ENCODE data around the gene TNNT1. TPM values are rescaled to one million over a fixed set of nuclear protein-coding genes. Genes with fewer than 3 reads are reported as not detected.

TNNT1 gene
- total and polyA plus RNA-seq, 2 donors (not counting 3 experiments of a cell fraction or from before 2014, with no cell fraction given): 0.22 to 0.51 TPM

DNA sequence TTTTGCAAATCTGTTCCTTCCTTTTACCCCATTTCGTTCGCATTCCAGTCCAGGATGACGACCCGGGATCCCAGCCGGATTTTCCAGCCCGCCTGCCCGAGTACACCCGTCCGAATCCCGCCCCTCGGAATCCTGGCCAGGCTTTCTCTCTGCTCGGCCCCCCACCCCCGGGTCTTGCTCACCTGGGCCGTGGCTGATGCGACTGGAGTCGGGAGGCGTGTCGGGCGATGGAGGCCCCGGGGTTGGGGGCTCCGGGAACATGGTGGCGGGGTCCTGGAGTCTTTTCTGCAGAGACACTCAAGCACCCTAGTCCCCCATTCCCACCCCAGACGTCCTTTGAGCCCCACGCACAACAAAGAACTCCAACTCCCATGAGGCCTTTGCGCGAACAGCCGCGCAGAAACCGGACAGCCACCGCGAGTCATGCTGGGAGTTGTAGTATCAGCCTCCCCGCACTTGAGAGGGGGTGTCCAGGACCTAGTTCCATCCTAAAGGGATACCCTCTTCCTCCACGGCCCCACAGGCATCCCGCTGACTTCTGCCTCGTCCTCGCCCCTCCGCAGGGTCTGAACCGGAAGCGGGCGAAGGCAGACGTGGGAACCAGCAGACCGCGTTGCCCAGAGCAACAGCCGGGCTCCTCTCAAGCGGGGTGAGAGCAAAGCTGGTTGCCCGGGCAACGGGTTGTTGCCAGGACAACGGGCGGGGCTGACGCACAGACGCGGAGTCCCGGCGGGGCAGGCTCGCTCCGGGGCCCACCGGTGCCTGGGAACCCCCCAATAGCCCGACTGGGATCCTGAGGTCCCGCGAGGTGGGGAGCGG lies 30.0 kb upstream of the TNNT1 start:
- no peak overlapping the region for H3K9ac ChIP-seq (replicated peaks; ENCODE audit: extremely low read depth, insufficient read depth, low read length)
- no peaks in the 10 kb centered on the region for H4K20me1 ChIP-seq (replicated peaks; ENCODE audit: control insufficient read depth, extremely low read depth, insufficient read depth, low read length)
- no peak overlapping the region for H3K4me3 ChIP-seq (replicated peaks in 1 of 3; ENCODE audit: insufficient read depth in 1 of 3, low read depth in 1 of 3, low read length in 3 of 3)
- intact Hi-C loops (cut with micrococcal nuclease) (no loop called here), dilution Hi-C loops (cut with MboI; ENCODE audit: extremely low pct_ligation_motif_present, low sequenced_read_pairs) (no loop called here)
- CTCF ChIA-PET: interaction anchor here (0.8 kb wide), 1 partner anchor 26 kb away, joined by 5 read pairs; no protein-coding TSS in a partner anchor
- POLR2A ChIA-PET: no interaction called here
- BruUV-seq (replicated peaks): no TSS peak
- no peaks in the 10 kb centered on the region for H3K4me1 ChIP-seq (ENCODE audit: control insufficient read depth, extremely low read depth, insufficient read depth, low read length)
- FAIRE-seq (peak; percentile 81), DNase-seq (ENCODE audit: low read depth, low spot score) (peak; percentile 40)
- no peak overlapping the region for H3K27ac ChIP-seq (ENCODE audit: insufficient read depth, low read depth, low read length)
- TF ChIP-seq JUN (IDR thresholded peaks at IDR 0.05; ENCODE audit: borderline replicate concordance, insufficient read depth, insufficient read length, low read depth): no peak
- peak; percentile 44 for TF ChIP-seq MAX (IDR thresholded peaks at IDR 0.05; ENCODE audit: insufficient read depth, insufficient read length)
- no peak for TF ChIP-seq EZH2 (IDR thresholded peaks at IDR 0.05; ENCODE audit: borderline replicate concordance, low read depth, low read length, severe bottlenecking)
- TF ChIP-seq GATA2 (IDR thresholded peaks at IDR 0.05; ENCODE audit: insufficient read depth, insufficient read length, low read depth, low read length): no peak
- TF ChIP-seq, protein P1, sequence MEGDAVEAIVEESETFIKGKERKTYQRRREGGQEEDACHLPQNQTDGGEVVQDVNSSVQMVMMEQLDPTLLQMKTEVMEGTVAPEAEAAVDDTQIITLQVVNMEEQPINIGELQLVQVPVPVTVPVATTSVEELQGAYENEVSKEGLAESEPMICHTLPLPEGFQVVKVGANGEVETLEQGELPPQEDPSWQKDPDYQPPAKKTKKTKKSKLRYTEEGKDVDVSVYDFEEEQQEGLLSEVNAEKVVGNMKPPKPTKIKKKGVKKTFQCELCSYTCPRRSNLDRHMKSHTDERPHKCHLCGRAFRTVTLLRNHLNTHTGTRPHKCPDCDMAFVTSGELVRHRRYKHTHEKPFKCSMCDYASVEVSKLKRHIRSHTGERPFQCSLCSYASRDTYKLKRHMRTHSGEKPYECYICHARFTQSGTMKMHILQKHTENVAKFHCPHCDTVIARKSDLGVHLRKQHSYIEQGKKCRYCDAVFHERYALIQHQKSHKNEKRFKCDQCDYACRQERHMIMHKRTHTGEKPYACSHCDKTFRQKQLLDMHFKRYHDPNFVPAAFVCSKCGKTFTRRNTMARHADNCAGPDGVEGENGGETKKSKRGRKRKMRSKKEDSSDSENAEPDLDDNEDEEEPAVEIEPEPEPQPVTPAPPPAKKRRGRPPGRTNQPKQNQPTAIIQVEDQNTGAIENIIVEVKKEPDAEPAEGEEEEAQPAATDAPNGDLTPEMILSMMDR (IDR thresholded peaks at IDR 0.05; ENCODE audit: extremely low read depth in 1 of 2, insufficient read depth in 1 of 2, low read depth in 1 of 2, low read length in 2 of 2): no peak
- TF ChIP-seq FOS (IDR thresholded peaks at IDR 0.05; ENCODE audit: borderline replicate concordance, insufficient read depth, low read length): no peak
- no peak for TF ChIP-seq MYC (IDR thresholded peaks at IDR 0.05; ENCODE audit: low read depth, low read length)
- no peak for TF ChIP-seq POLR2A (IDR thresholded peaks at IDR 0.05; ENCODE audit: low read depth, low read length)
- TF ChIP-seq POLR2AphosphoS5 (IDR thresholded peaks at IDR 0.05; ENCODE audit: insufficient read depth, low read depth, low read length): no peak
- no peaks in the 10 kb centered on the region for H3K9me3 ChIP-seq (replicated peaks; ENCODE audit: control insufficient read depth, insufficient read depth, low read length)
- H3K4me2 ChIP-seq (ENCODE audit: insufficient read depth, low read length): no peak overlapping the region
- no peaks in the 10 kb centered on the region for H3K36me3 ChIP-seq (ENCODE audit: control insufficient read depth in 2 of 2, extremely low read depth in 1 of 2, insufficient read depth in 2 of 2, low read length in 2 of 2)
- H3K27me3 ChIP-seq (ENCODE audit: control insufficient read depth in 2 of 2, insufficient read depth in 2 of 2, low read length in 2 of 2): peaks cover 8 to 23% of the 10 kb centered on the region in 2 experiments
- no peaks in the 10 kb centered on the region for H3K9me1 ChIP-seq (replicated peaks; ENCODE audit: control insufficient read depth, extremely low read depth, insufficient read depth, low read length)
- H3K79me2 ChIP-seq (ENCODE audit: control insufficient read depth, insufficient read depth, low read length): no peaks in the 10 kb centered on the region
- no peak overlapping the region for H2AFZ ChIP-seq (ENCODE audit: low read depth, low read length)
